Stomach (tissue), 4 donors: ENCODE results near the gene TATDN3.

ENCODE experiments used
- EP300 ChIP-seq: sonication (generic); formaldehyde crosslinking; IDR thresholded peaks from one replicate; pipeline ENCODE4 v1.6.1; 2017; ENCODE audit warnings: antibody characterized with exemption
- POLR2A ChIP-seq, 4 donors: fragments of 450-650 bp; IDR thresholded peaks; one replicate each; pipeline ENCODE4 v1.6.1; 2016; ENCODE audit warnings: antibody characterized with exemption in 4 of 4, control low read depth in 2 of 4, mild to moderate bottlenecking in 1 of 4, moderate library complexity in 1 of 4
- POLR2AphosphoS5 ChIP-seq, 3 donors: sonication (generic); formaldehyde crosslinking; IDR thresholded peaks; one replicate each; pipeline ENCODE4 v1.6.1; 2016; ENCODE audit warnings: antibody characterized with exemption in 3 of 3
- TF ChIP-seq, protein P1 (sequence below), 7 experiments: fragments of 450-650 bp in 4 of 7; fragments of 200-600 bp in 3 of 7; sonication (generic) in 3 of 7; IDR thresholded peaks; one replicate each; pipeline ENCODE4 v1.5.1; 2016 to 2019; ENCODE audit warnings: antibody characterized with exemption in 7 of 7, control low read depth in 2 of 7, mild to moderate bottlenecking in 1 of 7

DNA sequence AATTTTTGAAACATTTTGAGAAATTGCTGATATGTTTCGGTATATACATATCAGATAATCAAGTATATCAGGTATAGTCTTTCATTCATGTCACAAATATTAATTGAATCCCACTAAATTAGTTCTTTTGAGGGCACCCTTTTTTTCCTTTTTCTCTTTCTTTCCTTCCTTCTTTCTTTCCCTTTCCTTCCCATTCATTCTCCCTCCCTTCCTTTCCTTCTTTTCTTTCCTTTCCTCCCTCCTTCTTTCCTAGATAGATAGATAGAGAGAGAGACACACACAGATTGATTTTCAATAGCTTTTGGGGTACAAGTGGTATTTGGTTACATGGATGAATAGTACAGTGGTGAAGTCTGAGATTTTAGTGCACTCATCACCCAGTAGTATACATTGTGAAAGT is 5.8 kb upstream of the TATDN3 start:
- TF ChIP-seq, protein P1, sequence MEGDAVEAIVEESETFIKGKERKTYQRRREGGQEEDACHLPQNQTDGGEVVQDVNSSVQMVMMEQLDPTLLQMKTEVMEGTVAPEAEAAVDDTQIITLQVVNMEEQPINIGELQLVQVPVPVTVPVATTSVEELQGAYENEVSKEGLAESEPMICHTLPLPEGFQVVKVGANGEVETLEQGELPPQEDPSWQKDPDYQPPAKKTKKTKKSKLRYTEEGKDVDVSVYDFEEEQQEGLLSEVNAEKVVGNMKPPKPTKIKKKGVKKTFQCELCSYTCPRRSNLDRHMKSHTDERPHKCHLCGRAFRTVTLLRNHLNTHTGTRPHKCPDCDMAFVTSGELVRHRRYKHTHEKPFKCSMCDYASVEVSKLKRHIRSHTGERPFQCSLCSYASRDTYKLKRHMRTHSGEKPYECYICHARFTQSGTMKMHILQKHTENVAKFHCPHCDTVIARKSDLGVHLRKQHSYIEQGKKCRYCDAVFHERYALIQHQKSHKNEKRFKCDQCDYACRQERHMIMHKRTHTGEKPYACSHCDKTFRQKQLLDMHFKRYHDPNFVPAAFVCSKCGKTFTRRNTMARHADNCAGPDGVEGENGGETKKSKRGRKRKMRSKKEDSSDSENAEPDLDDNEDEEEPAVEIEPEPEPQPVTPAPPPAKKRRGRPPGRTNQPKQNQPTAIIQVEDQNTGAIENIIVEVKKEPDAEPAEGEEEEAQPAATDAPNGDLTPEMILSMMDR (IDR thresholded peaks at IDR 0.05), result no peak
- TF ChIP-seq EP300 (no peak), POLR2A (IDR thresholded peaks at IDR 0.05) (no peak), POLR2AphosphoS5 (IDR thresholded peaks at IDR 0.05) (no peak)
